COR-L47 (cell line): ENCODE measurements around the gene SYNE2.
A peak's percentile ranks its signal among the peaks of the same experiment; 100 is the strongest.

Experiments used
- DNase-seq: peaks from one replicate; lab custom pipeline; 2025; lab: John Stamatoyannopoulos, UW

SYNE2 gene

GRCh38 chr14:63911404-63911803 lies 58.6 kb downstream of the SYNE2 start:
- no peak for DNase-seq

- DNase-seq: no peak
Measured at GRCh38 chr14:63912286-63912685, 59.5 kb downstream of the SYNE2 start.

GRCh38 chr14:63918411-63918810 lies 65.6 kb downstream of the SYNE2 start:
- no peak for DNase-seq

- no peak for DNase-seq
Measured at GRCh38 chr14:63922696-63923421, 70.1 kb downstream of the SYNE2 start.

GRCh38 chr14:63923422-63923752 lies 70.6 kb downstream of the SYNE2 start:
- no peak for DNase-seq

- DNase-seq: no peak
Measured at GRCh38 chr14:63924375-63924774, 71.6 kb downstream of the SYNE2 start.

GRCh38 chr14:63926641-63927040 lies 73.8 kb downstream of the SYNE2 start:
- DNase-seq: no peak

- peak; percentile 69 for DNase-seq
Measured at GRCh38 chr14:63928744-63929174, 76.0 kb downstream of the SYNE2 start.

GRCh38 chr14:63933110-63933509 lies 80.3 kb downstream of the SYNE2 start:
- DNase-seq: no peak

- DNase-seq: no peak
Measured at GRCh38 chr14:63933711-63934110, 80.9 kb downstream of the SYNE2 start.

- no peak for DNase-seq
Measured at GRCh38 chr14:63938198-63939005, 85.6 kb downstream of the SYNE2 start.

- DNase-seq: no peak
Measured at GRCh38 chr14:63939006-63939270, 86.1 kb downstream of the SYNE2 start.

GRCh38 chr14:63940387-63940786 lies 87.6 kb downstream of the SYNE2 start:
- no peak for DNase-seq

GRCh38 chr14:63941023-63941422 lies 88.2 kb downstream of the SYNE2 start:
- DNase-seq: no peak

- no peak for DNase-seq
Measured at GRCh38 chr14:63949696-63950095, 96.9 kb downstream of the SYNE2 start.

- DNase-seq: no peak
Measured at GRCh38 chr14:63951021-63951420, 98.2 kb downstream of the SYNE2 start.

GRCh38 chr14:63951429-63951828 lies 98.6 kb downstream of the SYNE2 start:
- no peak for DNase-seq

- DNase-seq: no peak
Measured at GRCh38 chr14:63952053-63952932, 99.5 kb downstream of the SYNE2 start.

- no peak for DNase-seq
Measured at GRCh38 chr14:63952933-63953437, 100.2 kb downstream of the SYNE2 start.

- no peak for DNase-seq
Measured at GRCh38 chr14:63956326-63956725, 103.5 kb downstream of the SYNE2 start.

- no peak for DNase-seq
Measured at GRCh38 chr14:63960926-63961567, 108.2 kb downstream of the SYNE2 start.

GRCh38 chr14:63962906-63963305 lies 110.1 kb downstream of the SYNE2 start:
- DNase-seq: no peak
